Measurements from ENCODE around the gene ANKRD24.

GRCh38 chr19:4213116-4213515 is 30.6 kb downstream of the ANKRD24 start:
- TF ChIP-seq POLR2AphosphoS5 (IDR thresholded peaks at IDR 0.05; ENCODE audit: borderline replicate concordance, low read depth, low read length): no peak
- no peak for TF ChIP-seq EZH2 (IDR thresholded peaks at IDR 0.05)
- TF ChIP-seq FOXP2 (optimal IDR thresholded peaks at IDR 0.05; ENCODE audit: control extremely low read depth, extremely low read length, insufficient read depth): no peak

Data from SK-N-MC (cell line).